Measurements from ENCODE around the gene XCR1. TPM values are rescaled to one million over a fixed set of nuclear protein-coding genes. Genes with fewer than 3 reads are reported as not detected.
"Not testable (repeated sequence)": the region's sequence is repeated elsewhere in the genome, so short reads cannot be mapped to it uniquely, and the experiment has no call there.

Gene XCR1
- total and polyA plus RNA-seq, 7 donors, result under 0.01 to 3.5 TPM; not detected in 5

- no peaks in the 10 kb centered on the region for H3K27me3 ChIP-seq
- no peaks in the 10 kb centered on the region for H3K36me3 ChIP-seq
- H3K27ac ChIP-seq, result no peak overlapping the region
- DNase-seq, result no peak
- TF ChIP-seq, protein P1, sequence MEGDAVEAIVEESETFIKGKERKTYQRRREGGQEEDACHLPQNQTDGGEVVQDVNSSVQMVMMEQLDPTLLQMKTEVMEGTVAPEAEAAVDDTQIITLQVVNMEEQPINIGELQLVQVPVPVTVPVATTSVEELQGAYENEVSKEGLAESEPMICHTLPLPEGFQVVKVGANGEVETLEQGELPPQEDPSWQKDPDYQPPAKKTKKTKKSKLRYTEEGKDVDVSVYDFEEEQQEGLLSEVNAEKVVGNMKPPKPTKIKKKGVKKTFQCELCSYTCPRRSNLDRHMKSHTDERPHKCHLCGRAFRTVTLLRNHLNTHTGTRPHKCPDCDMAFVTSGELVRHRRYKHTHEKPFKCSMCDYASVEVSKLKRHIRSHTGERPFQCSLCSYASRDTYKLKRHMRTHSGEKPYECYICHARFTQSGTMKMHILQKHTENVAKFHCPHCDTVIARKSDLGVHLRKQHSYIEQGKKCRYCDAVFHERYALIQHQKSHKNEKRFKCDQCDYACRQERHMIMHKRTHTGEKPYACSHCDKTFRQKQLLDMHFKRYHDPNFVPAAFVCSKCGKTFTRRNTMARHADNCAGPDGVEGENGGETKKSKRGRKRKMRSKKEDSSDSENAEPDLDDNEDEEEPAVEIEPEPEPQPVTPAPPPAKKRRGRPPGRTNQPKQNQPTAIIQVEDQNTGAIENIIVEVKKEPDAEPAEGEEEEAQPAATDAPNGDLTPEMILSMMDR (IDR thresholded peaks at IDR 0.05), result no peak
- no peak for TF ChIP-seq EP300 (IDR thresholded peaks at IDR 0.05)
- TF ChIP-seq POLR2AphosphoS5 (IDR thresholded peaks at IDR 0.05), result no peak
- TF ChIP-seq POLR2A (IDR thresholded peaks at IDR 0.05), result no peak
- peaks cover 0 to 10% (median 6%) of the 10 kb centered on the region in 4 donors for H3K4me1 ChIP-seq
- no peaks in the 10 kb centered on the region for H3K9me3 ChIP-seq
- intact Hi-C loops (cut with DNase I), result no loop called here
- WGBS, 2 donors, result 44 to 88% methylated on average over 1 of the region's 1 CpG
- no peak overlapping the region for H3K4me3 ChIP-seq
Measured at GRCh38 chr3:46058981-46059380, 31.7 kb upstream of the XCR1 start.

DNA sequence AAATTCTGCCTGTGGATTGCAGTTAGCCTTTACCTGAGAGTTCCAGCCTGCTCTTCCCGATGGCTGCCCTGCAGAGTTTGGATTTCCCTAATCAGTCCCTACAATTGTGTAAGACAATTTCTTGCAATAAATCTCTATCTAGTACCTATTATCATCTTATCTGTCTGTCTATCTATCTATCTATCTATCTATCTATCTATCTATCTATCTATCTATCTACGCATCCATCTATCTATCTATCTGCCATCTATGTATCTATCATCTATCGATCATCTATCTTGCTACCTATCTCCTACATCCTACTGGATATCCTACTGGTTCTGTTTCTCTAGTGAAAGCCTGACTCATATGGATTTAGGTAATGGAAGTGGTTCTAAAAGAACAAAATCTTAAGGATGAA, 30.4 kb upstream of the XCR1 start:
- Histone ChIP-seq H3K4me1 (peaks cover 0 to 3% (median 3%) of the 10 kb centered on the region in 4 donors), H3K27ac (no peak overlapping the region), H3K4me3 (no peak overlapping the region), H3K9me3 (no peaks in the 10 kb centered on the region), H3K27me3 (no peaks in the 10 kb centered on the region), H3K36me3 (no peaks in the 10 kb centered on the region)
- TF ChIP-seq POLR2AphosphoS5 (IDR thresholded peaks at IDR 0.05) (no peak), POLR2A (IDR thresholded peaks at IDR 0.05) (no peak), EP300 (IDR thresholded peaks at IDR 0.05) (no peak)
- TF ChIP-seq, protein P1 (IDR thresholded peaks at IDR 0.05), result no peak
- WGBS, 2 donors, result 61 to 64% methylated on average over 3 of the region's 3 CpGs
- no peak for DNase-seq
- intact Hi-C loops (cut with DNase I), result no loop called here

DNA sequence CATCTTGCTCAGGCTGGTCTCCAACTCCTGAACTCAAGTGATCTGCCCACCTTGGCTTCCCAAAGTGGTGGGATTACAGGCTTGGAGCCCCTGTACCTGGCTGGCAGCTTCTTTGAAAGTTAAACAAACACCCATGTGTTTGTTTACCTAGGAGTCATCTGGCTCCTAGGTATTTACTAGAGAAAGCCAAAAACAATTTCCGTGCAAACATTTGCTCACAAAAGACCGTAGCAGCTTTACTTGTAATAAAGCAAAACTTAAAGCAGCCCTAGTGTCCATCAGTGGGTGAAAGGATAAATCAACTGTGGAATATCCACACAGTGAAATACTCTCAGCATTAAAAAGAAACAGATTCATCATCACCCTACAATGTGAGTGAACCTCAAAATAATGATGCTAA, 29.4 kb upstream of the XCR1 start:
- H3K27ac ChIP-seq, result no peak overlapping the region
- intact Hi-C loops (cut with DNase I), result no loop called here
- no peak for DNase-seq
- no peak overlapping the region for H3K4me3 ChIP-seq
- H3K27me3 ChIP-seq, result no peaks in the 10 kb centered on the region
- no peaks in the 10 kb centered on the region for H3K4me1 ChIP-seq
- no peaks in the 10 kb centered on the region for H3K9me3 ChIP-seq
- no peaks in the 10 kb centered on the region for H3K36me3 ChIP-seq
- WGBS, 2 donors, result 50 to 78% methylated on average over 2 of the region's 2 CpGs
- TF ChIP-seq, protein P1 (IDR thresholded peaks at IDR 0.05), result no peak
- TF ChIP-seq EP300 (IDR thresholded peaks at IDR 0.05) (no peak), POLR2A (IDR thresholded peaks at IDR 0.05) (no peak), POLR2AphosphoS5 (IDR thresholded peaks at IDR 0.05) (no peak)

GRCh38 chr3:46053761-46054515, 26.7 kb upstream of the XCR1 start:
- H3K4me3 ChIP-seq; H3K36me3 ChIP-seq; DNase-seq; H3K27me3 ChIP-seq; intact Hi-C loops (cut with DNase I); H3K9me3 ChIP-seq; H3K27ac ChIP-seq; H3K4me1 ChIP-seq: not testable (repeated sequence)
- 86% methylated on average over 13 of the region's 13 CpGs for WGBS, 2 donors

- H3K27me3 ChIP-seq; H3K4me3 ChIP-seq; H3K36me3 ChIP-seq; DNase-seq; H3K9me3 ChIP-seq; H3K27ac ChIP-seq; H3K4me1 ChIP-seq; intact Hi-C loops (cut with DNase I): not testable (repeated sequence)
- WGBS, 2 donors, result 88 to 91% methylated on average over 6 to 8 of the region's 8 CpGs
Measured at GRCh38 chr3:46053265-46053664, 26.0 kb upstream of the XCR1 start.

DNA sequence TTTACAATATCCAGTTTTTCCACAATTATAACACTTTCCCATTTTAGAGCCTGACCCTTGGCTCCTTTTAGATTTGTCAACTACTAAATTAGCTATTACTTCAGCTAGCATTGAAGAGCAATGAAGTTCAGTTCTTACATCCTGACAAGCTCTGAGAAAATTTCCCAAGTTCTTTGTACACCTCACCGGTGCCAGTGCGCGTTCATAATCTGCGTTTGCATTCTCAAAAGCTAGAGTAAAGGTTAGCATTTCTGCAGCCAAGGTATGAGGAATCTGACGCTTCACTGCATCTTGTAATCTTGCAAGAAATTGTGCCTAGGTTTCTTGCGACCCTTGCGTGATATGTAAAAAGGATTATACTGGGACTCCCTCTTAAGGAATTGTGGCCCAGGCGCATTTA, 25.2 kb upstream of the XCR1 start:
- no peak overlapping the region for H3K27ac ChIP-seq
- intact Hi-C loops (cut with DNase I), result no loop called here
- H3K4me1 ChIP-seq, result no peaks in the 10 kb centered on the region
- no peaks in the 10 kb centered on the region for H3K9me3 ChIP-seq
- no peaks in the 10 kb centered on the region for H3K27me3 ChIP-seq
- H3K4me3 ChIP-seq, result no peak overlapping the region
- 94% methylated on average over 8 of the region's 8 CpGs for WGBS, 2 donors
- TF ChIP-seq, protein P1 (IDR thresholded peaks at IDR 0.05), result no peak
- TF ChIP-seq POLR2A (IDR thresholded peaks at IDR 0.05) (no peak), EP300 (IDR thresholded peaks at IDR 0.05) (no peak), POLR2AphosphoS5 (IDR thresholded peaks at IDR 0.05) (no peak)
- H3K36me3 ChIP-seq, result no peaks in the 10 kb centered on the region
- DNase-seq, result no peak

All from sigmoid colon (tissue), 7 donors.